Stimulated activated naive B cell treated with anti-CD40 and anti-IgM and Interleukin-4, amounts not matched to agents 10 μg/mL and 1 μg/mL and 100 μg/mL, for 72 hours (primary cell): ENCODE measurements around the gene TRIM46.
"Not testable (repeated sequence)": the region's sequence is repeated elsewhere in the genome, so short reads cannot be mapped to it uniquely, and the experiment has no call there.

Experiments used
- ATAC-seq, 2 donors: fragments of 150-1000 bp; cut with Tn5 transposase; replicated peaks; 2 replicates each; pipeline ENCODE4 v1.10.0; 2021; ENCODE audit warnings: moderate library complexity in 1 of 2
- DNase-seq: peaks from one replicate; pipeline ENCODE4 v3.0.0; 2021
- H3K27ac Mint-ChIP-seq: one replicate; pipeline ENCODE4 v1.8.0; 2022; ENCODE audit warnings: mild to moderate bottlenecking, mixed read lengths
- H3K27me3 Mint-ChIP-seq, 2 donors: one replicate each; pipeline ENCODE4 v1.8.0; 2022; ENCODE audit warnings: mixed read lengths in 2 of 2
- H3K36me3 Mint-ChIP-seq, 2 donors: one replicate each; pipeline ENCODE4 v1.8.0; 2022; ENCODE audit warnings: mixed read lengths in 2 of 2, mild to moderate bottlenecking in 1 of 2
- H3K4me1 Mint-ChIP-seq, 2 donors: one replicate each; pipeline ENCODE4 v1.8.0; 2022; ENCODE audit warnings: mixed read lengths in 2 of 2, mild to moderate bottlenecking in 1 of 2
- H3K4me3 Mint-ChIP-seq, 2 donors: one replicate each; pipeline ENCODE4 v1.8.0; 2022; ENCODE audit warnings: mild to moderate bottlenecking in 2 of 2, mixed read lengths in 2 of 2, moderate library complexity in 1 of 2
- H3K9me3 Mint-ChIP-seq, 2 donors: one replicate each; pipeline ENCODE4 v1.8.0; 2022; ENCODE audit warnings: mixed read lengths in 2 of 2, mild to moderate bottlenecking in 1 of 2

The TRIM46 gene

DNA sequence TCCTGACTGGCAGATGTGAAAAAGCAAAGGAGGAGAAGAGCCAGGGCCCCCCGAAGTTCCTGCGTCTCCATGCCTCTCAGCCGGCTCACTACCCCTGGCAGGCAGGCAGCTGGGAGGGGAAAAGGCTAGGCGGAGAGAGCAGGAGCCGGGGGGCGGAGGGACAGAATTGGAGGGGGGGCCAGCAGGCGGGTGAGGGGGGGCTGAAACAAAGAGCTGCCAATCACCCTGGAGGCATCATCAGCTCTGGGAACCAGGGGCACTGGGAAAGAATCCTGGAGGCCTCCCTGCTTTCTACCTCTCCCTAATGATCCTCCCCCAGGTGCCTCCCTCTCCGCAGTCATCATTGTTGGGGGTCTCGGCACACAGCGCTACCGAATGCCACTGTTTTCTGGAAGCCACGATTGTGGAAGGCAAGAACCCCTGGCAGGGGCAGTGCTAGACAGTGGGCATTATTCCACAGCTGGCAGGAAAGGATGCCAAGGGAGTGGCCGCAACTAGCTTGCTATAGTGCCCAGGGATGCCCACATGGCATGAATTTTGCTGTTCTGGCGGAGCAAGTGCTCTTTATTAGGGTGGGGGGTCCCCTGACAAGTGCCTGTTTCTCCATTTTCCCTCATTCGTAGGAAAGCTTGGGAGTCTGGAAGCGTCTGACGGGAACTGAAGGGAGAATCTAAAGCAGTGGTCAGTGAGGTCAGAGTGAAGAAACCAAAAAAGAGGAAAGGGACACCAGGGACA, 34.3 kb downstream of the TRIM46 start, which contains the start of gene THBS3:
Gene THBS3, minus strand, starts transcription at position 92 of the 735 bp plus-strand sequence. Its CDS starts 21 bp downstream, at position 71.
- DNase-seq, result no peak
- peak within 1 kb of the TSS; percentile 97 for H3K27ac Mint-ChIP-seq
- H3K4me1 Mint-ChIP-seq, result peaks cover 21 to 31% of the 10 kb centered on the region in 2 donors
- peaks cover 2 to 9% of the 10 kb centered on the region in 2 donors for H3K36me3 Mint-ChIP-seq
- no peaks in the 10 kb centered on the region for H3K9me3 Mint-ChIP-seq
- no peak for ATAC-seq
- peak within 1 kb of the TSS; percentile 94 to 99 for H3K4me3 Mint-ChIP-seq
- no peaks in the 10 kb centered on the region for H3K27me3 Mint-ChIP-seq

DNA sequence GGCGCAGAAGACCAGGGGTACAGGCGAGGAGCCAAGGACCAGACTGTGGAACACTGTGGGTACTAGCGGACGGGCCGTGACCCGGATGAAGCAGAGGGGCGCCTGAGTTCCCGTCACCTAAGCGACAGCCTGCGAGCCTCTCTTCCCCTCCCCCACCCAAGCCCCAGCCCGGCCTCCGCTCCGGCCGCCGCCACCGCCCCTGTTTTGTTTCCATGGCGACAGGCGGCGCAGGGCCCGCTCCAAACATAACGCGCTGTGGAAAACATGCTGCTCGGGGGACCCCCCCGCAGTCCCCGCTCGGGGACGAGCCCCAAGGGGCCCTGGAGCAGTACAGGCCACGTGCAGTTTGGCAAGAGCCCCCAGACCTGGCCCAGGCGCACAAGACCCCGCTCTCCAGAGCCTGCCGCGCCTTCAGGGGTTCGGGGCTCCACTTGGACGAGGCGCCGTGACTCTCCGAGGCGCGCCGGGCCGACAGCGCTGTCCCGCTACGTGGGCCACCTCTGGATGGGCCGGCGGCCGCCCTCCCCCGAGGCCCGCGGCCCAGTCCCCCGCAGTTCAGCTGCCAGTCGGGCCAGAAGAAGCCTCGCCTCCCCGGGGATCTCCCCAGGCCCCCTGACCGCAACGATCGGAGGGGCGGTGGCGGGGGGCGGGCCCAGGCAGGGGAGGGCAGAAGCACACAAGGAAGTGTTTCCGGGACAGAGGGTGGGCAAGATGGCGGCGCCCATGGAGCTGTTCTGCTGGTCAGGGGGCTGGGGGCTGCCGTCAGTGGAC, 35.1 kb downstream of the TRIM46 start, which contains the start of gene MTX1:
Gene MTX1, plus strand, starts transcription at position 155 of the 771 bp plus-strand sequence. Its CDS starts 110 bp downstream, at position 265.
- Mint-ChIP-seq H3K9me3 (no peaks in the 10 kb centered on the region), H3K4me3 (peak within 1 kb of the TSS; percentile 94 to 99), H3K36me3 (peaks cover 2 to 9% of the 10 kb centered on the region in 2 donors), H3K27me3 (no peaks in the 10 kb centered on the region), H3K27ac (peak within 1 kb of the TSS; percentile 97), H3K4me1 (peaks cover 21 to 31% of the 10 kb centered on the region in 2 donors)
- ATAC-seq (peak; percentile 82 to 87), DNase-seq (peak; percentile 83)

DNA sequence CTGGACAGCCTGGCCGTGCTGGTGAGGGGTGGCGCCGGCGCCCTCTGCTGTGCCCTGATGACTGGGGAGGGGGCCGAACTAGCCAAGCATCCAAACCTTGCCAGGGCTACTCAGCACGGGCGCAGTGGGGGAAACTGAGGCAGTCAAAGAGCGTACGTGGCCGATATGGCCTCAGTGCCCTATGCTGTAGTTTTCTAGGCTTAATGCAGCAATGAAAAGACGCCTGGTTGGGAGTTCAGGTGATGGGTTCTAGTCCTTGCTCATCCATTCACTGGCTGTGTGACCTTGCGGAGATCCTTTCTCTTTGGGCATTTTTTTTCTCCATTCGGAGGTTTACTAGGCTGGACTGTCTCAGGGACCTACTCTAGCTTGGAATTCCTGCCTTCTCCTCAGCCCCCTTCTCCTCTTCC, 35.7 kb downstream of the TRIM46 start:
- peaks cover 21 to 31% of the 10 kb centered on the region in 2 donors for H3K4me1 Mint-ChIP-seq
- ATAC-seq, result no peak

DNA sequence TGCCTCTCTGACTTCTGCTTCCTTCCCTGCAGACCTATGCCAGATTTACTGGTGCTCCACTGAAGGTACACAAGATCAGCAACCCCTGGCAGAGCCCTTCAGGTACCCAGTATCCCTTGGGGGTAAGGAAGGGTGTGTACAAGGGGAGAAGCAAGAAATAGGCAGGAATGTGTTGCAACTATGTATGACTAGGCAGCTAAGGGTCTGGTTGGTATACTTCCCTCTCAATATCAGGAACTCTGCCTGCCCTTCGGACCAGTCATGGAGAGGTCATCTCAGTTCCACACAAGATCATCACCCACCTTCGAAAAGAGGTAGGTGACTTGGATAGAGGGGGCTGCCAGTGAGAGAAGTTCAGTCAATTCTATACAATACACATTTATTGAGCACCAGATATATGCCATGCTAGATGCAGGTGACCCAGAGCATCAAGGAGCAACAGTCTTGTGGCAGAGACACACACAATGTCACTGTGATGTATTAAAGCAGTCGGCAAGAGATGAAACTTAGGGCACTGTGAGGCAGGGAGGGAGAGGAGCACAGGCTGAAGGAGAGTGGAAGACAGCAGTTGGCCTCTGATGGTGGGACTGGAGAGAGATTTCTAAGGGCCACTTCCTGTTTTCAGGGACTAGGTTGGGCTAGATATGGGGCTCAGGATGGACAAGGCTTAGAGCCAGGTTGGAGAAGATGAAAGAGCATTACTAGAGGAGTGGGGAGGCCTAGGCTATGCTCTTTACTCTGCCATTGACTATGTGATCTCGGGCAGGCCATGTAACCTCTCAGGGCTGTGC, 36.9 kb downstream of the TRIM46 start:
- Mint-ChIP-seq H3K4me3 (no peak overlapping the region), H3K27ac (no peak overlapping the region), H3K4me1 (peaks cover 21 to 31% of the 10 kb centered on the region in 2 donors), H3K36me3 (peaks cover 5 to 14% of the 10 kb centered on the region in 2 donors), H3K27me3 (no peaks in the 10 kb centered on the region), H3K9me3 (no peaks in the 10 kb centered on the region)
- DNase-seq, result no peak
- ATAC-seq, result no peak

More for the DNA sequence above, 35.7 kb downstream of the TRIM46 start:
- H3K27me3 Mint-ChIP-seq, result no peaks in the 10 kb centered on the region
- peak overlapping the region; percentile 97 for H3K27ac Mint-ChIP-seq
- H3K9me3 Mint-ChIP-seq, result no peaks in the 10 kb centered on the region
- H3K4me3 Mint-ChIP-seq, result peak overlapping the region; percentile 94 to 99
- no peak for DNase-seq
- H3K36me3 Mint-ChIP-seq, result peaks cover 2 to 9% of the 10 kb centered on the region in 2 donors

DNA sequence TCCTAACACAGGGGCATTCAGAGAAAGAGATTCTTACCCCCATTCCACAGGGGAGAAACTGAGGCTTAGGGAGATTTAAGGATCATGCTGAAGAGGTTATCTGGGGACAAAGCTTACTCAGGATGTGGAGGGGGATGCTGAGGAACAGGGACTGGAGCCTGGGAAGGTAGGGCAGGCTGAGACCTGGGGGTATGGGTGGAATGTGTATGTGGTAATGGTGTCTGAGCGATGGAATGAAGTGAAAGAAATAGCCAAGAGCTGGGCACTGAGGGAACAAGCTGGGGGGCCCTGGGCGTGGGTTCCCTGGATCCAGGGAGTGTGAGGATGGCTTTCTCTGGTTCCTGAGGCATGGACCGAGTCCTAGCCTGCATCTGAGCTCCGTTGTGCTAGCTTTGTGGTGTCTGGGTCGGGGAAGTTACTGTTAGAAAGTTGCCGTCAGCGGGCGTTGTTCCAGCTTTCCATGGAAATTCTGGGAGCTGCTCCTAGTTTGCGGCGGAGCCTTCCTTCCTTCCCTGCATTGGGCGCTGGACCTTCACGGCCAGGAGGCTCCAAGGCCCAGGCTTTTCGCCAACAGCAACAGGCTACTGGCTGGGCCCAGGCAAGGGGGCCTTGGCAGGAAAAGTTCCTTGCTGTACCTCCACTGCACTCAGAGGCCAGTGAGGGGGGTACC, 37.9 kb downstream of the TRIM46 start:
- H3K4me1 Mint-ChIP-seq, result peaks cover 21 to 31% of the 10 kb centered on the region in 2 donors
- ATAC-seq, H3K4me3 Mint-ChIP-seq, H3K27me3 Mint-ChIP-seq, DNase-seq, H3K27ac Mint-ChIP-seq, H3K9me3 Mint-ChIP-seq: not testable (repeated sequence)
- peaks cover 7 to 20% of the 10 kb centered on the region in 2 donors for H3K36me3 Mint-ChIP-seq

DNA sequence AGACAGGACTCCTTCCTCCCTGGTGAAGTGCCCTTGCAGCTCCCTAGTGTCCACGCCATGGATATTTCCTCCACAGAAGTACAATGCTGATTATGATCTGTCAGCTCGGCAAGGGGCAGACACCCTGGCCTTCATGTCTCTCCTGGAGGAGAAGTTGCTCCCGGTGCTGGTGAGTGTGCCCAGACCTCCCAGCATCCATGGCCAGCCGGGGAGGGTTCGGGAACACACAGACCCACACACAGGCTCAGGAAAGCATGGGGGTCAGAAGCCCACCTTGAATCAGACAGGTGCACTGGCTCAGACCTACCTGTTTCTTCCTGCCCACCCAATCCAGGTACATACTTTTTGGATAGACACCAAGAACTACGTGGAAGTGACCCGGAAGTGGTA, 38.4 kb downstream of the TRIM46 start:
- H3K4me1 Mint-ChIP-seq, result peaks cover 17 to 28% of the 10 kb centered on the region in 2 donors
- H3K27me3 Mint-ChIP-seq, H3K4me3 Mint-ChIP-seq, ATAC-seq, DNase-seq, H3K27ac Mint-ChIP-seq, H3K9me3 Mint-ChIP-seq: not testable (repeated sequence)
- peaks cover 7 to 21% of the 10 kb centered on the region in 2 donors for H3K36me3 Mint-ChIP-seq

DNA sequence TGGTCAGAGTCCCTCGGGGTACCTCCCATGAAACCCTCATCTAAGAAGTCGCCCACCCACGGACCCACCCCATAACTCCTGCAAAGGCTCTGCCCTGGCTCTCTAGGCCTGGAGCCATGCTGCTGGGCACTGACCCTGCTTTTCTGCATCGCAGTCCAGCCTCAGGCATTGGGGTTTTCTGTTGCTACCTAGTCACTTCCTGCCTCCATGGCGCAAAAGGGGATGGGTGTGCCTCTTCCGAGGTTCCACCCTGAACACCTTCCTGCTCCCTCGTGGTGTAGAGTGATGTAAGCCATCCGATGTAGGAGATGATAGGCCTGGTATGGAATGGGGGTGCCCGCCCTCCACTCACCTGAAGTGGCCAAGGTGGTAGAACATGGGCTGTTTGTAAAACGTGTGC, 41.1 kb downstream of the TRIM46 start:
- not testable (repeated sequence) for ATAC-seq, H3K9me3 Mint-ChIP-seq, H3K27ac Mint-ChIP-seq

DNA sequence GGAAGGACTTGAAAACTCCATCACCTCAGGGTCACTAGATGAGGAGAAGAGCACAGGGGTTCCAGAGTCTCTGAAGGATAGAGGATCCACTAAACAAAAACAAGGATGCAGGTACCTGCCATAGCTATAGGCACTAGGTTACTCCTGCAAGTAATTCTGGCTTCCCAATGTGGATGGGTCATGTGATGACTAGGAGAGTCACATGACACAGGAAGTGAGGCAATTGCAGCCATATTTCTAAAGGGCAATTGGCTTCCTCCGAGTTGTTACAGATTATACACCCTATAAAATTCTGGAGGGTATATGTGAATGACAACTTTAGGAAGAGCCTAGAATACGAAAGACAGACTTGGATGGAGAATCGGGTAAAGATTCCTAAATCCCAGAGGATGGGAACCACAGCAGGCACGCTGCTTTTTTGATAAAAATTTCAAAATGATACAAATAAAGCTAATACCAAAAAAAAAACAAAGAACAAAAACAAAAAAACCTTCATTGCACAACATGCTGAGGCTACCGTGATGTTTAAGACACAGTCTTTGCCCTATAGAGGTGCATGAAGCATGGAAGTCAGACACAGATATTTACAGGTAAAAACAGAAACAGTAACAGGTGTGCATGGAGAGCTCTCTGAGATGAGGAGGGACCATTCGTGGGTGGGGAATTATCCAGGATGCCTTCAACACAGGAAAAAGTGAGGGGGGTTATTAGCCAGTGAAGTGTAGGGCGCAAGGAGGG, 45.4 kb downstream of the TRIM46 start:
- Mint-ChIP-seq H3K27ac (peak overlapping the region; percentile 51), H3K4me3 (no peak overlapping the region), H3K9me3 (no peaks in the 10 kb centered on the region), H3K36me3 (peaks cover 5 to 12% of the 10 kb centered on the region in 2 donors), H3K27me3 (no peaks in the 10 kb centered on the region), H3K4me1 (peaks cover 10 to 21% of the 10 kb centered on the region in 2 donors)
- DNase-seq, result no peak
- no peak for ATAC-seq

More for the DNA sequence above, 41.1 kb downstream of the TRIM46 start:
- H3K4me3 Mint-ChIP-seq, H3K27me3 Mint-ChIP-seq, DNase-seq: not testable (repeated sequence)
- Mint-ChIP-seq H3K36me3 (peaks cover 5 to 21% of the 10 kb centered on the region in 2 donors), H3K4me1 (peaks cover 8 to 15% of the 10 kb centered on the region in 2 donors)

DNA sequence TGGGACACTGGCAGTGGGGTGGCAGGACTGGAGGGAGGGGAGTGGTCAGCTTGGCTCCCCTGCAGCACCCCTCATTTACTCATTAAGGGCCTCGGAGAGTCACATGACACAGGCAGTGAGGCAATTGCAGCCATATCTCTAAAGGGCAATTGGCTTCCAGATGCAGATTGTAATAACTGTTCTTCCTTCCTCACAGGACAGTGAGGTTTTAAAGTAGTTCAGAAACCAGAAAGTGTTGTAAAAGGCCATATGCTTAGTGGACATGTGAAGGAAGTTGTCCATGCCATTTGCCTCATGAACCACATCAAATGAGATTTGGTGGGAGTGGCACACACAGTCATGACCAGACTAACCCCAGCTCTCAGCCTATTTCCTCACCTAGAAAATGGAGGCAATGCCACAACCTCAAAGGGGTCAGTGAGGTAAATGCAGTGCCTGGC, 46.0 kb downstream of the TRIM46 start:
- Mint-ChIP-seq H3K4me3 (no peak overlapping the region), H3K4me1 (peaks cover 15 to 27% of the 10 kb centered on the region in 2 donors), H3K9me3 (no peaks in the 10 kb centered on the region), H3K27ac (peak overlapping the region; percentile 51), H3K36me3 (peaks cover 5 to 12% of the 10 kb centered on the region in 2 donors), H3K27me3 (no peaks in the 10 kb centered on the region)
- DNase-seq, result no peak
- ATAC-seq, result peak; percentile 18 to 29

DNA sequence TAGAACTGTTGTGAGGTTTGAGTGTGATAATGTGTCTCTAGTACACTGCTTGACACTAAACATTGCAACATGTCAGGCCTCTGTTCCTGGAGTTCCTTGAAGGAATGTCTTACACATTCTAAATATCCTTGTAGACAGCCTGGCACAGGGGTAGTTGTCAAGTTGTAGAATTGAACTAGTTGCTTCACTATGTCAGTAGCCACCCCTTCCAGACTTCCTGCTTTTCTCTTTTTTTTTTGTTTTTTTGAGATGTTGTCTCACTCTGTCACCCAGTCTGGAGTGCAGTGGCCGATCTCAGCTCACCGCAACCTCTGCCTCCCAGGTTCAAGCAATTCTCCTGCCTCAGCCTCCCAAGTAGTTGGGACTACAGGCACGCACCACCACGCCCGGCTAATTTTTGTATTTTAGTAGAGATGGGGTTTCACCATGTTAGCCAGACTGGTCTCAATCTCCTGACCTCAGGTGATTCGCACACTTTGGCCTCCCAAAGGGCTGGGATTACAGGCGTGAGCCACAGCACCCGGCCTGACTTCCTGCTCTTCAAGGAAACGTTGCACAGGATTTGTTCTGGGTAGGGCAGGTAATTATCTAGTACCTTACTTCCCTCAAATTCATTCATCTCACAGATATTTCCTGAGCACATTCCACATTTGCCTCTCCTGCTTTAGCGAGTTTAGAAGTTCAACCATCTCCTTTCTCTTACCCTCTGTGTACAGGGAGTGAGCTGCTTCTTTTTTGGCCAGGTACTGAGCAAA, 46.7 kb downstream of the TRIM46 start:
- peaks cover 19 to 34% of the 10 kb centered on the region in 2 donors for H3K4me1 Mint-ChIP-seq
- H3K27ac Mint-ChIP-seq, H3K27me3 Mint-ChIP-seq, DNase-seq, ATAC-seq, H3K4me3 Mint-ChIP-seq, H3K9me3 Mint-ChIP-seq, H3K36me3 Mint-ChIP-seq: not testable (repeated sequence)

DNA sequence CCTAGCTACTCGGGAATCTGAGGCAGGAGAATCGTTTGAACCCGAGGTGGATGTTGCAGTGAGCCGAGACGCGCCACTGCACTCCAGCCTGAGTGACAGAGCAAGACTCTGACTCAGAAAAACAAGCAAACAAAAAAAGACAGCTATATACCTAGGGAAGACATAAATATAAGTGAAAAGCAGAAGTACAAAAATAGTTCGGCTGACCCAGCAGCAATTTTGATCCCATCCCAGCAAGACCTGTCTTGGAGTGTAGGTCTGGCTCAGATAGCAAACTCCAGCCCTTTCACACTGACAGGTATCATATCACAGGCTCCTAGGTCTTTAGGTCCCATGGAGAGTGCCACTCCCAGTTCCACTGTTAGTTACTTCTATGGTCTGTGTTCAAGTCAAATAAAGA, 49.4 kb downstream of the TRIM46 start:
- Mint-ChIP-seq H3K27ac (peak overlapping the region; percentile 37), H3K4me3 (peak overlapping the region in 1 of 2 donors; percentile 19), H3K9me3 (no peaks in the 10 kb centered on the region), H3K36me3 (peaks cover 0 to 3% of the 10 kb centered on the region in 2 donors), H3K4me1 (peaks cover 34 to 50% of the 10 kb centered on the region in 2 donors), H3K27me3 (no peaks in the 10 kb centered on the region)
- ATAC-seq, result no peak
- DNase-seq, result no peak

DNA sequence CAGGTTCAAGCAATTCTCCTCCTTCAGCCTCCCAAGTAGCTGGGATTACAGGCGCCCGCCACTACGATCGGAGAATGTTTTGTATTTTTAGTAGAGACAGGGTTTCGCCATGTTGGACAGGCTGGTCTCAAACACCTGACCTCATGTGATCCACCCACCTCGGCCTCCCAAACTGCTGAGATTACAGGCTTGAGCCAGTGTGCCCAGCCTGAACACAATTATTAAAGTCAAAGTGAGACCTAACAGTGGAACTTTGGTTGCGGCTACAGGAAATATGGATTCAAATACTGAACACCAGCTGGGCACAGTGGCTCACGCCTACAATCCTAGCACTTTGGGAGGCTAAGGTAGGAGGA, 51.7 kb downstream of the TRIM46 start:
- H3K9me3 Mint-ChIP-seq, H3K27me3 Mint-ChIP-seq, ATAC-seq, DNase-seq, H3K36me3 Mint-ChIP-seq: not testable (repeated sequence)
- H3K27ac Mint-ChIP-seq, result peak overlapping the region; percentile 47
- H3K4me1 Mint-ChIP-seq, result peaks cover 31 to 41% of the 10 kb centered on the region in 2 donors
- H3K4me3 Mint-ChIP-seq, result peak overlapping the region in 1 of 2 donors; percentile 28
